HG02759 (cell line): Measurements from ENCODE around the gene SANBR.
"Not testable (repeated sequence)": the region's sequence is repeated elsewhere in the genome, so short reads cannot be mapped to it uniquely, and the experiment has no call there.

Source experiments
- ATAC-seq: cut with Tn5 transposase; IDR thresholded peaks from one replicate; pipeline ENCODE4 v1.9.1; 2021; ENCODE audit warnings: mild to moderate bottlenecking, moderate library complexity; ENCODE audit not compliant: unreplicated experiment

Gene SANBR

GRCh38 chr2:61065714-61066709 is at the start of gene SANBR:
SANBR (plus strand) TSS chr2:61065871; CDS start chr2:61070351, 4,480 bp downstream.
- ATAC-seq: peak; percentile 97

- no peak for ATAC-seq
These were observed 49.7 kb upstream of the SANBR start for GRCh38 chr2:61015976-61016375.

- ATAC-seq: no peak
These were observed 49.2 kb upstream of the SANBR start for GRCh38 chr2:61016392-61017002.

- peak; percentile 65 for ATAC-seq
These were observed 48.6 kb upstream of the SANBR start for GRCh38 chr2:61017003-61017555.

GRCh38 chr2:61017556-61018317 is 47.9 kb upstream of the SANBR start, which contains the start of the genes PEX13 and PUS10:
PEX13 (plus strand) TSS chr2:61017720; CDS start chr2:61017760, 40 bp downstream.
PUS10 (minus strand) TSS chr2:61018255; CDS start chr2:61011890, 6,365 bp downstream.
- peak; percentile 84 for ATAC-seq

GRCh38 chr2:61018318-61018755 is 47.3 kb upstream of the SANBR start:
- ATAC-seq: no peak

- no peak for ATAC-seq
These were observed 46.9 kb upstream of the SANBR start for GRCh38 chr2:61018798-61019197.

GRCh38 chr2:61021228-61021660 is 44.4 kb upstream of the SANBR start:
- no peak for ATAC-seq

GRCh38 chr2:61023670-61024069 is 42.0 kb upstream of the SANBR start:
- no peak for ATAC-seq

- no peak for ATAC-seq
These were observed 36.1 kb upstream of the SANBR start for GRCh38 chr2:61029533-61029932.

- not testable (repeated sequence) for ATAC-seq
These were observed 31.1 kb upstream of the SANBR start for GRCh38 chr2:61034592-61034991.

- ATAC-seq: not testable (repeated sequence)
These were observed 29.0 kb upstream of the SANBR start for GRCh38 chr2:61036643-61037042.

- no peak for ATAC-seq
These were observed 22.9 kb upstream of the SANBR start for GRCh38 chr2:61042807-61043206.

- ATAC-seq: peak; percentile 47
These were observed 21.0 kb upstream of the SANBR start for GRCh38 chr2:61044636-61045035.

GRCh38 chr2:61045226-61045625 is 20.4 kb upstream of the SANBR start:
- ATAC-seq: no peak

- no peak for ATAC-seq
These were observed 19.7 kb upstream of the SANBR start for GRCh38 chr2:61045999-61046398.

GRCh38 chr2:61055557-61055956 is 10.1 kb upstream of the SANBR start:
- no peak for ATAC-seq

GRCh38 chr2:61057562-61057961 is 8.1 kb upstream of the SANBR start:
- no peak for ATAC-seq

- ATAC-seq: no peak
These were observed 6.3 kb upstream of the SANBR start for GRCh38 chr2:61059382-61059781.

GRCh38 chr2:61074100-61074499 is 8.4 kb downstream of the SANBR start:
- ATAC-seq: no peak

GRCh38 chr2:61085883-61086282 is 20.2 kb downstream of the SANBR start:
- ATAC-seq: no peak
